ENCODE measurements around the gene ZNF281.
"Not testable (repeated sequence)": the region's sequence is repeated elsewhere in the genome, so short reads cannot be mapped to it uniquely, and the experiment has no call there.

The ZNF281 gene

GRCh38 chr1:200362421-200362820, 47.4 kb downstream of the ZNF281 start:
- DNase-seq = no peak

- no peak for DNase-seq
These were observed 50.1 kb downstream of the ZNF281 start for GRCh38 chr1:200359610-200360163.

GRCh38 chr1:200357925-200358324, 51.9 kb downstream of the ZNF281 start:
- not testable (repeated sequence) for DNase-seq

GRCh38 chr1:200355801-200356200, 54.0 kb downstream of the ZNF281 start:
- DNase-seq = no peak
